ENCODE results near the gene PARVB. TPM values are rescaled to one million over a fixed set of nuclear protein-coding genes. Genes with fewer than 3 reads are reported as not detected.
A peak's percentile ranks its signal among the peaks of the same experiment; 100 is the strongest.

PARVB gene
- total RNA-seq, 1 donor from 2014 or later = 22.1 TPM

DNA sequence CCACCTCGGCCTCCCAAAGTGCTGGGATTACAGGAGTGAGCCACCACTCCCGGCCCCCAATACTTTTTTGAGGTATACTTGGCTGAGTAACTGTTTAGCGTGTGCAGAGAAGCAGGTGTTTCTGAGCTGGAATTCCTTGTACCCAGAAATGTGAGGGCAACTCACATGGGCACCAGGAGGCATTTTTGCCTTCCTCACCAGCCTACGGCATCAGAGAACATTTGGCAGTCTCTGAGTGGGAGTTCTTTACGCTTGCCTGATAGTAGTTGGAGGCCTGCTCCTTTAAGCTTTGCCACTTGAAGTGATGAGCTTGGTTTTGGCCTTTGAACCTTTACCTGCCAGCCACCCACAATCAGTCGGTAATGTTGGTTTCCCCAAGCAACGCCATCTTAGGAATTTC lies 9.2 kb downstream of the PARVB start:
- no peak for TF ChIP-seq CTCF (IDR thresholded peaks at IDR 0.05; ENCODE audit: unreplicated experiment)
- DNase-seq (ENCODE audit: low spot score in 2 of 2, unreplicated experiment in 2 of 2) = no peak
- no peaks in the 10 kb centered on the region for H3K27me3 Mint-ChIP-seq (ENCODE audit: low read depth)
- H3K4me3 Mint-ChIP-seq = no peak overlapping the region
- H3K36me3 Mint-ChIP-seq = no peaks in the 10 kb centered on the region
- peak overlapping the region; percentile 39 for H3K27ac Mint-ChIP-seq
- no peaks in the 10 kb centered on the region for H3K9me3 Mint-ChIP-seq
- H3K4me1 Mint-ChIP-seq = peaks cover 6% of the 10 kb centered on the region

GRCh38 chr22:44033694-44034093 lies 9.6 kb downstream of the PARVB start:
- no peak for TF ChIP-seq CTCF (IDR thresholded peaks at IDR 0.05; ENCODE audit: unreplicated experiment)

DNA sequence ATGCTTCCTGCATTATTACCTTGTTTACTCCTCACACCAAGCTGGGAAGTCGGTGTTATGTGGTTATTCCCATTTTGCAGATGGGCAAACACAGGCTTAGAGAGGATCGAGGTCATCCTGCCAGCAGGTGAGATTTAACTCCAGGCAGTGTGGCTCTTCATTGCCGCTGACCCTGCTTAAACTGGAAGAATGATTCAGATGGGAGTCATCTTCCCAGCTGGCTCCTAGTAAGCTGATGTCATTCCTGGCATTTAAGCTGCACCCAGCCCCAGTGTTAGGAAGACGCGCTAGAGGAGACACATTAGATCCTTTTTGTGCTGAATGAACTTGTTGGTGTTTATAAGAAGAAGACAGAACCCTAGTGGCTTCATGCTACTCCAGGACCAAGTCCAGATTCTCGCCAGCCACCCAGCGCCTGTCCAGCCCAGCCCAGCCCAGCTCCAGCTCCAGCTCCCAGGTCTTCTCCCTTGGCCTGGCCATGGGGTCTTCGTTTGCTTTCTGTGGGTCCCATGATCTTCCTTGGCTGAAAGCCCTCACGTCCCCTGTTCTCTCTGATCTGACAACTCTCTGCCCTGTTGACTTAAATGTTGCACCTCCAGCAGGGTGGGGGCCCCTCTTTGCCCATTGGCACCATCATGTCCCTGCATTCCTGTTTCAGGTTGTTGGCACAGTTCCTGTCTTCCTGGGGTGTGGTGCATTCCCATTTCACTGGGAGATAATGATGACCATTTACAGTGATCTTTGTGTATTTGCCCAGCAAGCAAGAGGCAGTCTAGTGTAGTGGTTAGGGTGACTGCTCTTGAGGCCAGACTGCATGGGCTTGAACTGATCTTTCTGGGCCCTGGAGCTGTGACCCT lies 13.6 kb downstream of the PARVB start:
- Mint-ChIP-seq H3K4me3 (no peak overlapping the region), H3K27me3 (ENCODE audit: low read depth) (no peaks in the 10 kb centered on the region), H3K27ac (no peak overlapping the region), H3K36me3 (peaks cover 2% of the 10 kb centered on the region), H3K4me1 (peaks cover 6% of the 10 kb centered on the region), H3K9me3 (peaks cover 3% of the 10 kb centered on the region)
- TF ChIP-seq CTCF (IDR thresholded peaks at IDR 0.05; ENCODE audit: unreplicated experiment) = no peak
- no peak for DNase-seq (ENCODE audit: low spot score in 2 of 2, unreplicated experiment in 2 of 2)

More at GRCh38 chr22:44033694-44034093, 9.6 kb downstream of the PARVB start:
- no peaks in the 10 kb centered on the region for H3K27me3 Mint-ChIP-seq (ENCODE audit: low read depth)
- H3K27ac Mint-ChIP-seq = peak overlapping the region; percentile 39
- H3K9me3 Mint-ChIP-seq = no peaks in the 10 kb centered on the region
- peaks cover 6% of the 10 kb centered on the region for H3K4me1 Mint-ChIP-seq
- no peak overlapping the region for H3K4me3 Mint-ChIP-seq
- no peaks in the 10 kb centered on the region for H3K36me3 Mint-ChIP-seq
- DNase-seq (ENCODE audit: low spot score in 2 of 2, unreplicated experiment in 2 of 2) = no peak

DNA sequence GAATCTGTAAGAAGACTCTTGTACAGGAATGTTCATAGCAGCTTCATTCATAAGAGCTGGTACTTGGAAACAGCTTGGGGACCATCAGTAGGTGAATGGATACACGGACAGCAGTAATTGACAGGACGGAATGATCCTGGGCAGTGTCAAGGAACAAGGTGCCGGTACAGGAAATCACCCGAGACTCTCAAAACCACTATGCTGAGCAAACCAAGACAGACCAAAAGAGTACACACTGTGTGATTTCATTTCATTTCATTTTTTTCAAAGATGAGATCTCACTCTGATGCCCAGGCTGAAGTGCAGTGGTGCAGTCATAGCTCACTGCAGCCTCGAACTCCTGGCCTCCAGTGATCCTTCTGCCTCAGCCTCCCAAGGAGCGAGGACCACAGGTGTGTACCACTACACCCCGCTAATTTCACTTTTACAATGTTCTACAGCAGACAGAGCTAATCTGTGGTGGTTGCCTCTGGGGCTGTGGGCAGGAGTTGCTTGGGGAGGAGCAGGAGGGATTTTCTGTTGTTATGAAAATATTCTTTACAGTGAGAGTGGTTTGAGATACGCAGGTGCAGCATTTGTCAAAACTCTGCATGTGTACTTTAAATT lies 15.6 kb downstream of the PARVB start:
- peaks cover 3% of the 10 kb centered on the region for H3K9me3 Mint-ChIP-seq
- H3K4me3 Mint-ChIP-seq = no peak overlapping the region
- TF ChIP-seq CTCF (IDR thresholded peaks at IDR 0.05; ENCODE audit: unreplicated experiment) = no peak
- peaks cover 2% of the 10 kb centered on the region for H3K36me3 Mint-ChIP-seq
- no peak for DNase-seq (ENCODE audit: low spot score in 2 of 2, unreplicated experiment in 2 of 2)
- H3K4me1 Mint-ChIP-seq = no peaks in the 10 kb centered on the region
- H3K27me3 Mint-ChIP-seq (ENCODE audit: low read depth) = no peaks in the 10 kb centered on the region
- no peak overlapping the region for H3K27ac Mint-ChIP-seq

DNA sequence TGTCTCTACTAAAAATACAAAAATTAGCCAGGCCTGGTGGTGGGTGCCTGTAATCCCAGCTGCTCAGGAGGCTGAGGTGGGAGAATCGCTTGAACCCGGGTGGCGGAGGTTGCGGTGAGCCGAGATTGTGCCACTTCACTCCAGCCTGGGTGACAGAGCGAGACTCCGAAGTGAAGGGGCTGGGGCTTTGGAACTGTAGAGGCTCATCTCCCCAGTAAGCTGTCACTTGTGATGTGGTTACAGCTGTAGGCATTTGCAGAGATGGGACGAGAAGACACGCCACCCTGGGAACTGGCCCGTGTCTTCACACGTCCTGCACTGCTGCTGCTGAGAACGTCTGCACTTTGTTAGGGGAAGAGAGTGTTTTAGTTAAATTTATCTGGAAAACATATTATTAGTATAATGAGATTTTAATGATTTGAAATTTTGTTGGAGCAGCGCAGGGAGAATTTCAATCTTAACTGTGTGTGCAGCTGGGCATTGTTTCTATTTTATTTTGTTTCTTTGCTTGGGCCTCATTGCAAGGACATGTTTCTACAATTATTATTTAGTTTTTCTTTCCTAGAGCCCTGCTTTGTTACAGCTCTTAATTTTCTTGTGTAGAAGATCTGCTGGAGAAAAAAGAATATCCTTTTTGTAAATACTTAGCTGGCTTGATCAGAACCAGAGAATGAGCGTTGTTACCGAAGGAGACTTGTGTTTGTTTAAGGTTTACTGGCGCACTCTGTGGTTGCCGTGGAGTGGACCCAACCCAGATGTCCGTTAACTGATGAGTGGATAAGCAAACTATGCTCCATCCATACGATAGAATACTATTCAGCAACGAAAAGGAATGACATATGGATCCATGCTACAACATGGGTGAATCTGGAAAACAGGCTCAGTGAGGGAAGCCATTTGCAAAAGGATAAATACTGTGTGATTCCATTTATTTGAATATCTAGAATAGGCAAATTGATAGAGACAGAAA lies 18.4 kb downstream of the PARVB start:
- Mint-ChIP-seq H3K4me3 (no peak overlapping the region), H3K27ac (peak overlapping the region; percentile 17), H3K9me3 (peaks cover 10% of the 10 kb centered on the region), H3K27me3 (ENCODE audit: low read depth) (no peaks in the 10 kb centered on the region), H3K36me3 (peaks cover 2% of the 10 kb centered on the region), H3K4me1 (peaks cover 7% of the 10 kb centered on the region)
- TF ChIP-seq CTCF (IDR thresholded peaks at IDR 0.05; ENCODE audit: unreplicated experiment) = no peak
- no peak for DNase-seq (ENCODE audit: low spot score in 2 of 2, unreplicated experiment in 2 of 2)
